Stomach (tissue), 9 donors: ENCODE measurements around the gene FIS1. TPM values are rescaled to one million over a fixed set of nuclear protein-coding genes. Genes with fewer than 3 reads are reported as not detected.

Experiments used
- DNase-seq, 2 donors: peaks; one replicate each; pipeline versions ENCODE4 v3.0.0 to v3.0.0-alpha.2; 2013 to 2019
- H3K27ac ChIP-seq, 5 donors: fragments of 200-600 bp in 4 of 5; sonication (generic) in 4 of 5; one replicate each; pipeline ENCODE4 v1.5.1; 2013 to 2019; ENCODE audit warnings: mild to moderate bottlenecking in 1 of 5, moderate library complexity in 1 of 5
- H3K27me3 ChIP-seq, 3 donors: fragments of 200-600 bp; sonication (generic); one replicate each; pipeline ENCODE4 v1.5.1; 2017 to 2019; ENCODE audit warnings: mixed run types in 1 of 3
- H3K36me3 ChIP-seq, 4 donors: fragments of 200-600 bp; sonication (generic); 1 replicate in 3 of 4; 2 replicates in 1 of 4; pipeline ENCODE4 v1.5.1; 2016 to 2019
- H3K4me1 ChIP-seq, 4 donors: fragments of 200-600 bp; sonication (generic); one replicate each; pipeline ENCODE4 v1.5.1; 2016 to 2019
- H3K4me3 ChIP-seq, 4 donors: fragments of 200-600 bp; sonication (generic) in 3 of 4; one replicate each; pipeline ENCODE4 v1.5.1; 2016 to 2019; ENCODE audit warnings: mild to moderate bottlenecking in 1 of 4
- H3K9me3 ChIP-seq, 4 donors: fragments of 200-600 bp; sonication (generic); one replicate each; pipeline ENCODE4 v1.5.1; 2016 to 2019
- EP300 ChIP-seq: sonication (generic); formaldehyde crosslinking; IDR thresholded peaks from one replicate; pipeline ENCODE4 v1.6.1; 2017; ENCODE audit warnings: antibody characterized with exemption
- POLR2A ChIP-seq, 4 donors: fragments of 450-650 bp; IDR thresholded peaks; one replicate each; pipeline ENCODE4 v1.6.1; 2016; ENCODE audit warnings: antibody characterized with exemption in 4 of 4, control low read depth in 2 of 4, mild to moderate bottlenecking in 1 of 4, moderate library complexity in 1 of 4
- POLR2AphosphoS5 ChIP-seq, 3 donors: sonication (generic); formaldehyde crosslinking; IDR thresholded peaks; one replicate each; pipeline ENCODE4 v1.6.1; 2016; ENCODE audit warnings: antibody characterized with exemption in 3 of 3
- WGBS, 5 donors: extraction: QIAGEN DNeasy Blood & Tissue Kit in 3 of 5; methylation state at CpG; one replicate each; pipeline versions ENCODE4 v1.1.5 to v1.1.7; 2013 to 2018; 5-methylcytosine and 5-hydroxymethylcytosine counted together
- intact Hi-C: fragments of 100-400 bp; cut with DNase I; formaldehyde crosslinking; loops from one replicate; pipeline ENCODE4 v1.15.1; 2023; ENCODE audit warnings: low total_unique reads
- polyA plus RNA-seq, 3 donors: library from polyadenylated mRNA; stranded (reverse); fragments of 200-250 nt; gene quantifications; one replicate each; pipeline ENCODE4 v1.2.3, GENCODE V29; 2013
- small RNA-seq, 4 donors: library from RNA; depleted of rRNA; stranded (forward); fragments of <200 nt; gene quantifications; one replicate each; pipeline ENCODE3, GENCODE V24; 2016
- total RNA-seq, 5 donors: library from RNA; depleted of rRNA; stranded (reverse); fragments of >200 nt; gene quantifications; one replicate each; pipeline versions ENCODE4 v1.1.0 to v1.2.3, GENCODE V29; 2014 to 2016
- TF ChIP-seq, protein P1 (sequence below), 7 experiments: fragments of 450-650 bp in 4 of 7; fragments of 200-600 bp in 3 of 7; sonication (generic) in 3 of 7; IDR thresholded peaks; one replicate each; pipeline ENCODE4 v1.5.1; 2016 to 2019; ENCODE audit warnings: antibody characterized with exemption in 7 of 7, control low read depth in 2 of 7, mild to moderate bottlenecking in 1 of 7
- donor health status: healthy with polysubstance abuse.
- donor health status: Bipolar disorder and iron deficiency.
- donor health status: healthy.

FIS1 gene
- total and polyA plus RNA-seq, 8 donors: 72.4 to 329 (median 199) TPM

GRCh38 chr7:101198476-101198875, 46.4 kb downstream of the FIS1 start:
- 66 to 77% (median 74%) methylated on average over 12 to 14 of the region's 14 CpGs for WGBS, 5 donors
- TF ChIP-seq, protein P1, sequence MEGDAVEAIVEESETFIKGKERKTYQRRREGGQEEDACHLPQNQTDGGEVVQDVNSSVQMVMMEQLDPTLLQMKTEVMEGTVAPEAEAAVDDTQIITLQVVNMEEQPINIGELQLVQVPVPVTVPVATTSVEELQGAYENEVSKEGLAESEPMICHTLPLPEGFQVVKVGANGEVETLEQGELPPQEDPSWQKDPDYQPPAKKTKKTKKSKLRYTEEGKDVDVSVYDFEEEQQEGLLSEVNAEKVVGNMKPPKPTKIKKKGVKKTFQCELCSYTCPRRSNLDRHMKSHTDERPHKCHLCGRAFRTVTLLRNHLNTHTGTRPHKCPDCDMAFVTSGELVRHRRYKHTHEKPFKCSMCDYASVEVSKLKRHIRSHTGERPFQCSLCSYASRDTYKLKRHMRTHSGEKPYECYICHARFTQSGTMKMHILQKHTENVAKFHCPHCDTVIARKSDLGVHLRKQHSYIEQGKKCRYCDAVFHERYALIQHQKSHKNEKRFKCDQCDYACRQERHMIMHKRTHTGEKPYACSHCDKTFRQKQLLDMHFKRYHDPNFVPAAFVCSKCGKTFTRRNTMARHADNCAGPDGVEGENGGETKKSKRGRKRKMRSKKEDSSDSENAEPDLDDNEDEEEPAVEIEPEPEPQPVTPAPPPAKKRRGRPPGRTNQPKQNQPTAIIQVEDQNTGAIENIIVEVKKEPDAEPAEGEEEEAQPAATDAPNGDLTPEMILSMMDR (IDR thresholded peaks at IDR 0.05): no peak
- TF ChIP-seq POLR2AphosphoS5 (IDR thresholded peaks at IDR 0.05): no peak
- TF ChIP-seq EP300: no peak
- TF ChIP-seq POLR2A (IDR thresholded peaks at IDR 0.05): no peak
- Histone ChIP-seq H3K9me3 (no peaks in the 10 kb centered on the region), H3K27ac (no peak overlapping the region), H3K4me1 (peaks cover 11 to 18% (median 16%) of the 10 kb centered on the region in 4 donors), H3K27me3 (peaks cover 0 to 82% (median 28%) of the 10 kb centered on the region in 3 donors), H3K4me3 (no peak overlapping the region), H3K36me3 (no peaks in the 10 kb centered on the region)
- intact Hi-C loops: no loop called here
- DNase-seq: no peak

- Histone ChIP-seq H3K4me3 (no peak overlapping the region), H3K27me3 (peaks cover 0 to 82% (median 28%) of the 10 kb centered on the region in 3 donors), H3K27ac (no peak overlapping the region), H3K36me3 (no peaks in the 10 kb centered on the region), H3K4me1 (peaks cover 11 to 18% (median 16%) of the 10 kb centered on the region in 4 donors), H3K9me3 (no peaks in the 10 kb centered on the region)
- TF ChIP-seq POLR2AphosphoS5 (IDR thresholded peaks at IDR 0.05): no peak
- TF ChIP-seq EP300: no peak
- TF ChIP-seq, protein P1 (IDR thresholded peaks at IDR 0.05): no peak
- TF ChIP-seq POLR2A (IDR thresholded peaks at IDR 0.05): no peak
- WGBS, 5 donors: 59 to 76% (median 71%) methylated on average over 14 to 21 of the region's 21 CpGs
- DNase-seq: no peak
- intact Hi-C loops: no loop called here
These were observed 46.9 kb downstream of the FIS1 start for GRCh38 chr7:101197991-101198390.

DNA sequence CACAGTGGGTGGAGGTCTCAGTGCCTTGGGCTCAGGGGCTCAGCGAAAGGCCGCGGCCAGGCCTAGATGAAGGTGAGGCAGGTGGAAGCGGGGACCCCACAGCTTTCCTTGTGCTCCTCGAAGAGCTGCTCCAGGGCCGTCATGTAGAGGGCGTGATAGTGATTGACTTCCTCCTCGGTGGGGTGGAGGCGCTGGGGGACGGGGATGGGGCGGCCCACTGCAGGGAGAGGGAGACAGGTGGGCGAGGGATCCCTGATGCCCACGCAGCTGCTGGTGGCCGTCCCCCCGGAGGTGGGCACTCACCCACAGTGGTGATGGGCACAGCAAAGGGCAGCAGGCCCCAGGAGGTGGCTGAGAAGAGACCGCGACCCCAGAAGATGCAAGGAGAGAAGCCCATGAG, 49.0 kb downstream of the FIS1 start:
- Histone ChIP-seq H3K4me1 (peaks cover 0 to 6% (median 2%) of the 10 kb centered on the region in 4 donors), H3K27me3 (peaks cover 0 to 62% (median 7%) of the 10 kb centered on the region in 3 donors), H3K9me3 (no peaks in the 10 kb centered on the region), H3K4me3 (no peak overlapping the region), H3K27ac (no peak overlapping the region), H3K36me3 (no peaks in the 10 kb centered on the region)
- intact Hi-C loops: no loop called here
- 81 to 89% (median 84%) methylated on average over 14 to 17 of the region's 17 CpGs for WGBS, 5 donors
- DNase-seq: no peak
- TF ChIP-seq, protein P1 (IDR thresholded peaks at IDR 0.05): no peak
- TF ChIP-seq POLR2AphosphoS5 (IDR thresholded peaks at IDR 0.05): no peak
- no peak for TF ChIP-seq EP300
- no peak for TF ChIP-seq POLR2A (IDR thresholded peaks at IDR 0.05)

Small RNA genes lying within 50 kb of the gene (small RNA-seq; reads per million reads assigned to genes)
- gene RNU6-1104P: 0 to 0.15 (median 0) reads per million in 4 donors

Other genes starting within 250 kb of the FIS1 start
- gene MUC17, start 225.0 kb downstream of the FIS1 start, total RNA-seq: under 1 TPM in 1 of 5 donors, not detected in 4; 0.73 TPM
- gene MUC17, start 225.0 kb downstream of the FIS1 start, polyA plus RNA-seq: not detected
- gene TRIM56, start 159.6 kb downstream of the FIS1 start, total RNA-seq: 10 to 100 TPM; 13.6 to 41.1 (median 24.6) TPM
- 1 to 10 TPM; 7.5 to 9.8 (median 8.3) TPM for gene TRIM56, start 159.6 kb downstream of the FIS1 start, polyA plus RNA-seq
- 10 to 100 TPM in 2 of 5 donors, 1 to 10 TPM in 2, under 1 TPM in 1; 0.58 to 25.0 (median 8.4) TPM for gene SERPINE1, start 118.0 kb downstream of the FIS1 start, total RNA-seq
- 10 to 100 TPM in 1 of 3 donors, 1 to 10 TPM in 2; 3.2 to 13.6 (median 4.1) TPM for gene SERPINE1, start 118.0 kb downstream of the FIS1 start, polyA plus RNA-seq
- 10 to 100 TPM in 3 of 5 donors, 1 to 10 TPM in 1, not detected in 1; 2.7 to 54.9 (median 17.6) TPM for gene AP1S1, start 90.6 kb downstream of the FIS1 start, total RNA-seq
- 10 to 100 TPM; 34.7 to 71.2 (median 62.3) TPM for gene AP1S1, start 90.6 kb downstream of the FIS1 start, polyA plus RNA-seq
- 1 to 10 TPM in 1 of 5 donors, under 1 TPM in 1, not detected in 3; 0.55 to 5.8 TPM for gene VGF, start 79.5 kb downstream of the FIS1 start, total RNA-seq
- gene VGF, start 79.5 kb downstream of the FIS1 start, polyA plus RNA-seq: under 1 TPM in 2 of 3 donors, not detected in 1; 0.15 to 0.75 TPM
- gene NAT16, start 64.8 kb downstream of the FIS1 start, total RNA-seq: not detected
- gene NAT16, start 64.8 kb downstream of the FIS1 start, polyA plus RNA-seq: under 1 TPM in 1 of 3 donors, not detected in 2; 0.05 TPM
- 1 to 10 TPM in 2 of 5 donors, not detected in 3; 1.7 to 2.3 TPM for gene MOGAT3, start 44.0 kb downstream of the FIS1 start, total RNA-seq
- gene MOGAT3, start 44.0 kb downstream of the FIS1 start, polyA plus RNA-seq: not detected
- gene PLOD3, start 27.5 kb downstream of the FIS1 start, total RNA-seq: 100 to 1,000 TPM in 1 of 5 donors, 10 to 100 TPM in 4; 23.1 to 260 (median 46.7) TPM
- 10 to 100 TPM; 12.4 to 32.4 (median 30.1) TPM for gene PLOD3, start 27.5 kb downstream of the FIS1 start, polyA plus RNA-seq
- gene ZNHIT1, start 26.9 kb downstream of the FIS1 start, total RNA-seq: 100 to 1,000 TPM in 2 of 5 donors, 10 to 100 TPM in 3; 22.8 to 170 (median 61.3) TPM
- 100 to 1,000 TPM; 117 to 169 (median 165) TPM for gene ZNHIT1, start 26.9 kb downstream of the FIS1 start, polyA plus RNA-seq
- gene CLDN15, start 7.3 kb downstream of the FIS1 start, total RNA-seq: 100 to 1,000 TPM in 1 of 5 donors, 10 to 100 TPM in 2, 1 to 10 TPM in 2; 1.2 to 131 (median 17.0) TPM
- 1 to 10 TPM; 4.2 to 7.6 (median 4.4) TPM for gene CLDN15, start 7.3 kb downstream of the FIS1 start, polyA plus RNA-seq
- 10 to 100 TPM in 4 of 5 donors, 1 to 10 TPM in 1; 4.6 to 36.4 (median 13.4) TPM for gene IFT22, start 76.7 kb upstream of the FIS1 start, total RNA-seq
- 10 to 100 TPM; 20.5 to 31.2 (median 22.6) TPM for gene IFT22, start 76.7 kb upstream of the FIS1 start, polyA plus RNA-seq
- under 1 TPM in 1 of 5 donors, not detected in 4; 0.55 TPM for gene COL26A1, start 117.8 kb upstream of the FIS1 start, total RNA-seq
- gene COL26A1, start 117.8 kb upstream of the FIS1 start, polyA plus RNA-seq: under 1 TPM in 2 of 3 donors, not detected in 1; 0.20 to 0.31 TPM